SU-DHL-6 (cell line): ENCODE measurements around the gene MUC5B.

Source experiments
- EZH2phosphoT487 ChIP-seq: fragments of 200-600 bp; sonication (generic), shearing (Covaris generic); conservative IDR thresholded peaks from 2 replicates; pipeline ENCODE4 v1.6.1; 2018; ENCODE audit warnings: mild to moderate bottlenecking, antibody characterized with exemption, low read length, moderate library complexity, mixed read lengths
- TF ChIP-seq, protein P1 (sequence below): fragments of 200-600 bp; sonication (generic); IDR thresholded peaks from one replicate; pipeline ENCODE4 v1.5.1; 2017; ENCODE audit warnings: antibody characterized with exemption, mild to moderate bottlenecking, low read length, moderate library complexity; ENCODE audit not compliant: insufficient read depth, poor library complexity, severe bottlenecking

DNA sequence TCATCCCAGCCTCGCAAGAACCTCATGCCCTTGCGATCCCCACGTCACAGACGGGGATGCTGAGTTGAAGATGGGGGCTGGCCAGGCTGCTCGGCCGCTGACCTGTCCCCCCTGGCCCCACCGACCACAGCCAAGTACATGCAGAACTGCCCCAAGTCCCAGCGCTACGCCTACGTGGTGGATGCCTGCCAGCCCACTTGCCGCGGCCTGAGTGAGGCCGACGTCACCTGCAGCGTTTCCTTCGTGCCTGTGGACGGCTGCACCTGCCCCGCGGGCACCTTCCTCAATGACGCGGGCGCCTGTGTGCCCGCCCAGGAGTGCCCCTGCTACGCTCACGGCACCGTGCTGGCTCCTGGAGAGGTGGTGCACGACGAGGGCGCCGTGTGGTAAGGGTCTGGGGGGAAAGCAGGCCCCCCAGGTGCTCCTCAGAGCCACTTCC, 10.0 kb downstream of the MUC5B start:
- TF ChIP-seq, protein P1, sequence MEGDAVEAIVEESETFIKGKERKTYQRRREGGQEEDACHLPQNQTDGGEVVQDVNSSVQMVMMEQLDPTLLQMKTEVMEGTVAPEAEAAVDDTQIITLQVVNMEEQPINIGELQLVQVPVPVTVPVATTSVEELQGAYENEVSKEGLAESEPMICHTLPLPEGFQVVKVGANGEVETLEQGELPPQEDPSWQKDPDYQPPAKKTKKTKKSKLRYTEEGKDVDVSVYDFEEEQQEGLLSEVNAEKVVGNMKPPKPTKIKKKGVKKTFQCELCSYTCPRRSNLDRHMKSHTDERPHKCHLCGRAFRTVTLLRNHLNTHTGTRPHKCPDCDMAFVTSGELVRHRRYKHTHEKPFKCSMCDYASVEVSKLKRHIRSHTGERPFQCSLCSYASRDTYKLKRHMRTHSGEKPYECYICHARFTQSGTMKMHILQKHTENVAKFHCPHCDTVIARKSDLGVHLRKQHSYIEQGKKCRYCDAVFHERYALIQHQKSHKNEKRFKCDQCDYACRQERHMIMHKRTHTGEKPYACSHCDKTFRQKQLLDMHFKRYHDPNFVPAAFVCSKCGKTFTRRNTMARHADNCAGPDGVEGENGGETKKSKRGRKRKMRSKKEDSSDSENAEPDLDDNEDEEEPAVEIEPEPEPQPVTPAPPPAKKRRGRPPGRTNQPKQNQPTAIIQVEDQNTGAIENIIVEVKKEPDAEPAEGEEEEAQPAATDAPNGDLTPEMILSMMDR: no peak
- TF ChIP-seq EZH2phosphoT487: no peak
